EL (cell line): ENCODE results near the gene CBR4.
"Not testable (repeated sequence)": the region's sequence is repeated elsewhere in the genome, so short reads cannot be mapped to it uniquely, and the experiment has no call there.

Experiments used
- DNase-seq: peaks from one replicate; pipeline ENCODE4 v3.0.0-alpha.2; 2016

The CBR4 gene

DNA sequence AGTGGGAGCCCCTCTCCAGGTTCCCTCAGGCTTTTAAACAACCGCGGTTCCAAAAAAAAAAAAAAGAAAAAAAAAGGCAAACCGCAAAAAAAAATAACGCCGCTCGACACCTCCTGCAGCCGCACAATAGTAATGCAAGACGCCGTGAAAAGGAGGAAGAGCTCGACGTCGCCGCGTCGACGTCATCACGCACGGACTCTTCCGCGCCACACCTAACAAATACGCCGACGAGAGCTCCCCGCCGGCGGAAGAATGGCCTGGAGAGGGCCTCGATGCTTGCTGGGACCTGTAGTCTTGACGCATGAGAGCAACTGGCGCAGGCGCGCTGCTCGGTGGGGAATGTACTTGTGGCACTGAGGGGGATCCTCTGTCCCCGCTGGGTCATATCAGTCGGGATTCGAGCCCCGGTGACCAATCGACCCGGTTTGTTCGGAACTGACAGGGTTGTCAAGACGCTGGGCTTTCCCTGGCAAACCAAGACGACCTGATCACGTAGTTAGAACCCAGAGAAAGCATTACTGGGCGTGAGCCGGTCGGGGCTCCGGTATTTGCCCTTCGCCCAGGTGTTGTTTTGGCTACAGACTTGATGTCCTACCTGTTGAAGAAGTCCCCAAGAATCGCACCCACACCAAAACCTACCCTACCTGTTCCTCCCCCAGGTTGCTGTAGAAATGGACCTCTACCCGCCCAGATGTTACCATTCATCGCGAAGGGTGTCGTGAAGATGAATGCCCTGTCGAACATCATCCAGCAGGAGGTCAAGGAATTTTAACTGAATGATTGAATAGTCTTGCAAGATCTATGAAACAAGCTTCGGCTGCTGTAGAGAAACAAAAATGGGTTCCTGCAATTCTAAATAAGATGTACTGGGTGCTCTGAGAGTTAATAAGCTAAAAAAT is at the start of gene CBR4:
Gene CBR4, minus strand, starts transcription at position 131 of the 899 bp plus-strand sequence. CDS start 166 bp downstream, outside the sequence.
- DNase-seq, result peak; percentile 98

DNA sequence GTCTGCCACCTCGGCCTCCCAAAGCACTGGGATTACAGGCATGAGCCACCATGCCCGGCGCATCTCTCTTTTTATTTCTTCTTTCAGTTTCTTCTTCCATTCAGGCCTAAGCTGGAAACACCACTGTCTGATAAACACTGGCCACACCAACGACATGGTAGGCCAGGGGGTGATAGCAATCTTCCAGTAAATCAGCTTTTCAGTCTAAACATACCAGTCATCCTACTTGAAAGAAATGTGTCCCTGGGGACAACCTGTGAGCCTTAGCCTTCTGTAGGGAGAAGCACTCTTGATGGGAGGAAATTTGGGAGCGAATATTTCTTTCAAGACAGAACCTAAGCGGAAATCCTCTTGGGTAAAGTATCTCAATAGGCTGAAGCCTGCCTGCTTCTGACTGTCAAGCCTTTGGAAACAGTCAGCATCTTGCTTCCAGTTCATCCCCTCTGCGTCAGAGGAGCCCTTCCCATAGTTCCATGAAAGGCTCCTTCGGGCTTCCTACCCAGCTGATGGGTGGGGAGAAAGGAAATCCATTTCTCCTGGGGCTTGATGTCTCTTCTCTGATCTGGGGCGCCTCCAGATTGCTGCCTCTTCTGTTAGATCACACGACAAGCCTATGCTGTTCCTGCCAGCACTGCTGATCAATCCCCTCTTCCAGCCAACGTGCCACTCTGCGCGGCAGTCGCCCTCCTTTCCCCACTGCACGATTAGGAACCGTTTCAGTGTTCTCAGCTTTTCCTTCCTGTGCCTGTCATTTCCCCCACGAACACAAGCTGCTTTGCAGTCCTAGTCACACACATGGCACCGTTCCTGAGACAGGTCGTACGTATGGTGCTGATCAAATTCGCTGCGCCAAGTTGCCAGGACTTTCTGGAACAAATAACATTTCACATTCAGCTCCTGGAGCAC is 49.5 kb upstream of the CBR4 start:
- DNase-seq, result no peak

DNA sequence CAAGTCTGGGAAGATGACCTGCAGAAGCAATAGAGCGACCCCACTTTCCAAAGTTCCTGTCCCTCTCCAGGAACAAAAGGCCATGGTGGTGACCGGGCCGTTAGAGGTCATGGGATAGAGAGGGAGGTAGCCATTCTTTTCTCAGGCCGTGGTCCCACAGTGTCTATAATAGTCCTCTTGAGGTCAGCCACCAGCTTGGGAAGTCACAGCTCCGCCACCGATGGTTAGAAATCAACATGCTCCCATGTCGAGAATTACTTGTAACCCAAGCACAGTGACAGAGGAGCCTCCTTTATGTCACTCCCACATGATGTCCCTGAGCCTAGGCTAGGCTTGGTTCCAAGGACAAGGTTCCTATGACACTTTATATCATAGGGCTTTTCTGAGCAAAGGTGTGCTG is 48.3 kb upstream of the CBR4 start:
- no peak for DNase-seq

DNA sequence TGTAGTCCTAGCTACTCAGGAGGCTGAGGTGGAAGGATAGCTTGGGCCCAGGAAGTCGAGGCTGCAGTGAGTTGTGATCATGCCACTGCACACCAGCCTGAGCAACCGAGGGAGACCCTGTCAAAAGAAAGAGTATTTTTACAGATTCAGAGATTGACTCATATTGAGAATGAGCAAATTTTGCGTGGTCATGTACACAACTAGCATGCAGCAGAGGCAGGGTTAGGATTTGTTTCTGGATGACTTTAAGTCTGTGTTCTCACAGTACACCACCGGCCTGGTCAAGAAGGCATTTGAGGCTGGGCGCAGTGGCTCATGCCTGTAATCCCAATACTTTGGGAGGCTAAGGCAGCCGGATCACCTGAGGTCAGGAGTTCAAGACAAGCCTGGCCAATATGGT is 44.8 kb upstream of the CBR4 start:
- no peak for DNase-seq

DNA sequence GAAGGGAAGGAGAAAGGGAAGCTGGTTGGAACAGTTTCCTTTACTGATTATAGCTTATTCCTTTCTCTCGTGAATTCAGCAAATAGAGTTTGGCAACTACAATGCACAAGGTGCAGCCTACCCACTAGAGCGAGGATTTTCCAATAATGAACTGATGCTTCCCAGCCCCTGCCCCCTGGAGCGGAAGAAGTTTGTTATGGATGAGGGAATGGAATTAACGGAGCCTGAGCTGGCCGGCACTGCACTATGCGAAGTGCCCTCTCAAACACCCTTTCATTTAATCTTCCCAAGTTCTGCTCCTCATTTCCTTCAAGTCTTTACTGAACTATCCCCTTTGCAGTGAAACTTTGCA is 42.5 kb upstream of the CBR4 start:
- DNase-seq, result no peak

DNA sequence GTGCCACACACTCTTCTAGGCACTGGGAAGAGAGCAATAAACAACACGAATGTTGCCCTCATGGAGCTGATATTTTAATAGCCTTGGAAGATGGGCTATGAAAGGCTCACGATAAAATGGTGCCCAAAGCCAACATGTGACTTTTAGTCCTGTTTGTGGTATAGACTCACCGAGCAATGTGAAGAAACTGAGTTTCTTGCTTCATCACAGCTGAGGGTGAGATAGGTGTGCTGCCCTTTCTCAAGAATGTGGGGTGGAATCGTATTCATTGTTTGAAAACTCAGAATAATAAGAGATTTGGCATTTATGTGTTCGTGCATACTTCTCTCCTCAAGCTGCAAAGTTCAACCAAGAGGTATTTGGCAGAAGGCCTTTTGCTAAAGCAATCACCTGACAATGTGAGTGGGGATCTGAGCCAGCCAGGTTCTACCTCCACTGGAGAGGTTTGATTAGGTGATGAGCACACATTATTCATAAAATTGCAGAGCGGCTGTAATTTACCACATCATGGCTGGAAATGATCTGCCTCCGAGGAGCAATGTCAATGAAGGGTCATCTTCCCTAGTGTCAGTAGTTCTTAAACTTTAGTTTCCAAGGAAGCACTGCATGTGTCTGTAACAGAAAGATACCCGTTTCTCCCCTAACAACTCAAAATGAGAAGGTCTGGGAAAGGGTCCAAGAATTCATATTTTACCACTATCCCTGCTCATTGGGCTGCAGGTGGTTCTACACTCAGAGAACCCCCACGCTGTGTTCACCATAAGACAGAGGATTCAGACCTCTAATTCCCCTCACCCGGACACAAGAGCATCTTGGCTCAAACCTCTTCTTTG is 41.9 kb upstream of the CBR4 start:
- no peak for DNase-seq

DNA sequence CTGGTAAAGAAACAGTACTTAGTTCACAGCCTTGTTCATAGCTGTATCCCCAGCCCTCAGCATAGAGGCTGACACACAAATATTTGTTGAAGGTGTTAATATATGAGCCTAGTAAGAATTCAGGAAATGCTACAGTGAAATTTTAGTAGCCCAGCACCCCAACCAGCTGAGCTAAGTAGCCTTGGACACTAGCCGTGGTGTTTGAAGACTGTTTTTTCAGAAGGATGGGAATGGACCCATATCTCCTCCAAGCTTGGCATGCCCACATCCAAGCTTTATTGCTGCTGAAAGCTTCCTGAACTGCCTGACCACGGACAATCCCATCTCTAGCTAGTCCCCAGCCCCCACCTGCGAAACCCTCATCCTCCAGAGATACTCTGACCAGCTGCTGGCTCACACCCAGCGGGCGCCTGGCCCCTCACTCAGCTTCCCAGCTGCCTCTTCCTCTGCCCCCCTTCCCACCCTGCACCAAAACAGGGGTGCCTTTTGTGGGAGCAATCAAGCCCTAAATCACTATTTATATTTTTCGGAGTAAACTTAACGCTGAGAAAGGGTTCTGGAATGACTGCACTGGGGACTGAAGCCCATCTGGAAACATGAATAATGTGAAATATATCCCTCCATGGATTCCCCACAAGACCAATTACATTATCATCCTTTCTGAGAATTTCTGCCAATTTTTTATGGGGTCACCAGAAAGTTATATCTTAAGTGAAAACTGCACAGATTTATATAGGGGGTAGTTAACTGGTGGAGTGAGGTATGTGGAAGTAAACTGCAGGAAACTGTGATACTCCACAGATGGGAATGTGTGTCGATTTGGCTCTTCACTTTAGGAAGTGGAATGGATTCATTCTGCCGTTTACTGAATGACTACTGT is 41.1 kb upstream of the CBR4 start:
- DNase-seq, result no peak

DNA sequence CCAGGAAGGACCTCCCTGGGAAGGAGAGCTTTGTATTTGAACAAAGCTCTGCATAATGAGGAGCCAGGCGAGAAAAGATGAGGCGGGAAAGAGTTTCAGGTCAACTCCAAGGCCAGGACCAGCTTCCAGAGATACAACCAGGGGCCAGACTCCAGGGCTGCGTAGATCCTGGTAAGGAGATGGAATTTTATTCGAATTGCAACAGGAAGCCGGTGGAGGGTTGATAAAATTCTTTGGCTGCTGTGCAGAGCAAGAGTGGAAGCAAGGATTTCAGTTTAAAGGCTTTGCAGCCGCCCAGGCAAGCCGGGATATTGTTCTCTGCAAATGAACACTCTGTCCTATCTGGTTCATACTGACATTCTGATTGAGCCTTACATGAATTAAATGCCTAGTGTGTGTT is 40.2 kb upstream of the CBR4 start:
- DNase-seq, result no peak

DNA sequence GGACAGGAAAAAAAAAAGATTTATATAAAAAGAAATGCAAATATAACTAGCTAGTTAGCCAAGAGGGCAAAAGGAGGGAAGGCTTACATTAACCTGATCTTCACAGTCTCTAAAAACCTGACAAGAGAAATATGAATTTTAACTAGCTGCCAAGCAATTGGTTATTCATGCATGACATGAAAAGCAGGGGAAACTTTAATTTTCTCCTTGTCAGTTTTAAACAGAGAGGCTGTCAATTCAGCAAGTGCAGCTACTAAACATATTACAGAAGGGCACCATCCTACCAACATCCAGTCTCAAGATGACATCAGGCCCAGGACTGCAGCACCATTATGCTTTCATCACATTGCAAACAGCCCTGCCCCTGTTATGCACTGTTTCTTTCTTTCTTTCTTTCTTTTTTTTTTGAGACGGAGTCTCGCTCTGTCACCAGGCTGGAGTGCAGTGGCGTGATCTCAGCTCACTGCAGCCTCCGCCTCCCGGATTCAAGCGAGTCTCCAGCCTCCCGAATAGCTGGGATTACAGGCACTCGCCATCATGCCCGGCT is 38.9 kb upstream of the CBR4 start:
- no peak for DNase-seq

DNA sequence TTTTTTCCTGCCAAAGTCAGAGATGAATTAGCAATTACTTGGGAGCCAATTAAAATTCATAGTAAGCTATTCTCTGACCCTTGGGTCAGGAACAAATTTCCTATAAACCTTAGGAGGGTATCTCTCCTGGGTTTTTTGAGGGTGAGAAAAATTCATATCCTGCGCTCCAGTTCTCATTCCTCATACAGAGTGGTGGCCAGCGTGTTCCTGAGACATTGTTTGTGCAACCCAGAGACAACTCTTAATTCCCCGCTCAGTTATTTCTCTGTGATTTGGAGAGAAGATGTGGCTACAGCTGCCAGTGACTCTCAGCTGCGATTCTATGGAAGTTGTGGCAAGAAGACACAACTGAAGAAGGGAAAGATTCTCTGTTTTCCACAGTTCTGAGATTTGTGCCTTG is 37.9 kb upstream of the CBR4 start:
- no peak for DNase-seq

DNA sequence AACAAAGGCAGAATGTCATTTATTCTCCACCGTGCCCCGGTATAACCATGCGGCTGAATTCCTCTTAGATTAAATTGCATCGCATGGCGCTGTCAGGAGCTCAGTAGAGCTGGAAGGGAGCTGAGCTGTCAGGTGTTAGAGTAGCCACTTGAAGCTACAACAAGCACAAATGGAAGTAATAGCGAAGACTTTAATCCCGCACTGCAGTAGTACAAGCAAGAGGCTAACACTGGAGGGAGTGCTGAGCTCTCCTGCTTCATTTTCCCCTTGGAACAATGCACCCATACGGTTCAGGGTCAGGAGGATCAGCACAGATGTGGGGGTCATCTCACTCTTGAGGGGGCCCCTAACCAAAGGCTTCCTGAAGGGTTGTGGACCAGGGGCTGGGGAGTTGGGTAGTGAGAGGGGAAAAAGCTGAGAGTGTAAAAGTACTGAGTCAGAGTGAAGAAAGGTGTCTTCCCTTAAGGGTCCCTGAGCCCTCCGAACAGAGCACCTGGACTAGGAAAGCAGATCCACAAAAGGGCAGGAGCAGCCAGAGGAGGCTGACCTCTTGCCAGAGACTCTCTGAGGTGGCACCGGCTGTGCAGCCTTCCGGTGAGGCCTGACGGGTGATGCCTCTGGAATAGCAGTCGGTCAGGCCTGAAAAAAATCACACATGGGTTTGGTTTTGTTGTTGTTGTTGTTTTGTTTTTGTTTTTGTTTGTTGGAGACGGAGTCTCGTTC is 36.0 kb upstream of the CBR4 start:
- DNase-seq, result no peak

DNA sequence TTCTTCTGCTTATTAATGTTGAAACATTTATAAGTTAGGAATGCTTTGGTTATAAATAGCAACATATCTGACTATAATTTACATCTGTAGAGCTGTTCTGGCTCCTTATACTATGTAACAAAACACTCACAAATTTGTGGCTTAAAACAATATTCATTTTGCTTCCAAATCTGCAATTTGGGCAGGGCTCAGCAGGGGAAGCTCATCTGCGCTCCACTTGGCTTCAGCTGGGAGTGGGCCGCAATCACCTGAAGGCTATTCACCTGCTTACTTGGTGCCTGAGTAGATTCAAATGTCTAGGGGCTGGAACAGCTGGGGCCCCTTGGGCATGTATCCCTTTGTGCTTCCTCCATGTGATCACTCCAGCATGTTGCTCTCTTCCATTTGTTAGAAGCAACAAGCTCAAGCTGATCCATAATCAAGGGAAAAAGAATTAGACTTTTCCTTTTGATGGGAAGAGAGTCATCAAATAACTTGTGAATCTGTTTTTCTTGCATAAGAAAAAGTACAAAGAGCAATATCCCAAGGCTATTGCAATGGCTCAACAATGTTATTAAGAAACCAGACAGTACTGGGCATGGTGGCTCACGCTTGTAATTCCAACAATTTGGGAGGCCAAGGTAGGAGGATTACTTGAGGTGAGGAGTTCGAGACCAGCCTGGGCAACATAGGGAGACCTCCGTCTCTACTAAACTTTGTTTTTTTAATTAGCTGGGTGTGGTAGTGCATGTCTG is 34.8 kb upstream of the CBR4 start:
- no peak for DNase-seq

DNA sequence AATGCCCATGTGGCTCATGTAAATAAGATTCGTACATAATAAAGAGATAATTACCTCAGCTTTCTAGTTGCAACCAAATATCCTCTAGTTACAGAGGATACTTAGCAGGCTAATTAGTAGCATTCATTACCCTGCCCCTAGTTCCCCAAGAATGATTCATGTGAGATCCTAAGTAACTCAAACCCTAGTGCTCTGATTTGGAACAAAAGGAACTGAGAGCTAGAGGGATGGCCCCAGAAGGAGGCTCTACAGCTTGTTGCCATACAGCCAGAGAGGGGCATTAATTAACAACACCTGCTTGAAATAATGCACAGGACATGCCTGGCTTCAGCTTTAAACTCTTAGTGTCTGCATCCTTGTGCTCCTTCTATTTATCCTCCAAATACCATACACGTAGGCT is 32.6 kb upstream of the CBR4 start:
- no peak for DNase-seq

DNA sequence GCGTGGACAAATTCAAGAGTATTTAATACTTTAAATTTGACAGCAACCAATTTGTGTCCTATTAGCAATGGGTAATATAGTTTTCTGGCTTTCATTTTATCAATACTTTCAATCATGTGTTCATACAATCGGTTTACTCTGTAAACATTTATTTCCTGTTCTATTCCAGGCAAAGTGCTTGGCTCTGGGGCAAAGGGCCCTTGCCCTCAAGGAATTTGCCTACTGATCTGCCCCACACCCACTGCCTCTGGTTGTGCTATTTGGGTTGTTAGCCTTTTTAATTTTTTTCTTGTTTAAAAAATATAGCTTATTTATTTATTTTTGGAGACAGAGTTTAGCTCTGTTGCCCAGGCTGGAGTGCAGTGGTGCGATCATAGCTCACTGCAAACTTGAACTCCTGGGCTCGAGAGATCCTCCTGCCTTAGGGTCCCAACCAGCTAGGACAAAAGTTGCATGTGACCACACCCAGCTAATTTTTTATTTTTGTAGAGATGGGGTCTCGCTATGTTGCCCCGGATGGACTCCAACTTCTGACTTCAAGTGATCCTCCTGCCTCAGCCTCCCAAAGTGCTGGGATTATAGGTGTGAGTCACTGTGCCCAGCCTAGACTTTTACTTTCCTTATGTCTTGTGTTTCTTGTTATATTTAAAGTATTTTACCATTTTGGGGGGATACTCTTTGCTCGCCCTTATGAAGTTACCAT is 30.7 kb upstream of the CBR4 start:
- no peak for DNase-seq

DNA sequence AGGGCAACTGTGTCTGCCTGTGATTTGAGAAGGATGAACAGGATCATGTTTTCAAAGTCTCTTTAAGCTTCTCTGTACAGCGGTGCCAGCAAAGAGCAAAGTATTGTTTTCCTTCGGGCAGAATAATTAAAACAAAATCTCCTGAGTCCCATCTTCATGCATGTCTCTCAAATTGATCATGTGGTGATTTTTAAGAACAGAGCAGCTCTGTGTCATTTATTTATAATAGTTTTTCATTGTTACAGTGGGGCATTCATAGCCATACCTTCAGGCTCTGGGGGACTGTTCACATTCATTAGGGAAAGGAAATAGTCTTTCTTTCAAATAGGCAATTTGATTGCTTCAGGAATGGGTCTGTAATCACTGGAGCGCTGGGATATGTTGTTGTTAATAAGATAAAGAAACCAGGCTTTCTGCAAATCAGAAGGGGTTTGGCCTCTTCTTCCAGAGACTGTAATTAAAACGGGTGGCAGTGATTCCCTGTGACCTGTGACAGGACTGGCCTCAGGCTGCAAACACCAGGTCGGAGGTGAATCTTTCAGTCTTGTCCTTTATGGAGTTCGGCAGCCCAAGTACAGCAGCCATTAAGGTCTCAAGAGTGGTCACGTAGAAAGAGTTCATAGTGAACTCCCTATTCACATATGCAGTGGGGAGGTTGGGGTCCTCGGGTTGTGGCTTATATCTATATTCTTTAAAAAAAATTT is 29.3 kb upstream of the CBR4 start:
- no peak for DNase-seq

DNA sequence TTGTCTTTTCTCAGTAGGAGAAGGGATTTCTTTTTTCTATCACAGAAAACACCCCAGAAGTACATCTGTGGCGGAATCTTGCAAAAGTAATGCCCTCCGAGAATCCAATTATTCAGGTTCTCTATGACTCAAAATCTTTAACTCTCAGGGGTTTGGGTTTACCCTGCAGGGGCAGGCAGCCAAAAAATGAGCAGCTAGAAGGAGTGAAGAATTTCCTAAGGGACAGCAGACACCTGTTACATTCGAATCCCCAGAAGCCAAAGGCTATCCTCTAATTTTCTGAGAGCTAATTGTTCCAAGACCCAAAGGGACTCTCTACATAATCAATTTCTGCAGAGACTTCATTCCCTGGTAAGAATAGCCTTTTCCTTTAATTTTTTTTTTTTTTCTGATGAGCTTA is 27.5 kb upstream of the CBR4 start:
- DNase-seq, result no peak

DNA sequence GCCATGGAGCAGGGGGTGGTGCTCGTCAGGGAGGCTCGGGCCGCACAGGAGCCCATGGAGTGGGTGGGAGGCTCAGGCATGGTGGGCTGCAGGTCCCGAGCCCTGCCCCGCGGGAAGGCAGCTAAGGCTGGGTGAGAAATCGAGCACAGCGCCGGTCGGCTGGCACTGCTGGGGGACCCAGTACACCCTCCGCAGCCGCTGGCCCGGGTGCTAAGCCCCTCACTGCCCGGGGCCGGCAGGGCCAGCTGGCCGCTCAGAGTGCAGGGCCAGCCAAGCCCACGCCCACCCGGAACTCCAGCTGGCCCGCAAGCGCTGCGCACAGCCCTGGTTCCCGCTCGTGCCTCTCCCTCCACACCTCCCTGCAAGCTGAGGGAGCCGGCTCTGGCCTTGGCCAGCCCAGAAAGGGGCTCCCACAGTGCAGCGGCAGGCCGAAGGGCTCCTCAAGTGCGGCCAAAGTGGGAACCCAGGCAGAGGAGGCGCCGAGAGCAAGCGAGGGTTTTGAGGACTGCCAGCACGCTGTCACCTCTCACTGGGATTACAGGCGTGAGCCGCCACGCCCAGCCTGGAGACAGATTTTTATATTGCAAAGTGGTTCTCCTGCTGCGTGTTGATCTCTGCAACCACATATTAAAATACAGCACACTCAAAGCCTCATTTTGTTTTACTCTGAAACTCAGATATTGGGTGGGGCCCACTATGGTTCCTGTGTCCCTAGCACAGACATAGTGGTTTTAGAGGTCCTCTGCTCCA is 26.0 kb upstream of the CBR4 start:
- DNase-seq, result not testable (repeated sequence)

DNA sequence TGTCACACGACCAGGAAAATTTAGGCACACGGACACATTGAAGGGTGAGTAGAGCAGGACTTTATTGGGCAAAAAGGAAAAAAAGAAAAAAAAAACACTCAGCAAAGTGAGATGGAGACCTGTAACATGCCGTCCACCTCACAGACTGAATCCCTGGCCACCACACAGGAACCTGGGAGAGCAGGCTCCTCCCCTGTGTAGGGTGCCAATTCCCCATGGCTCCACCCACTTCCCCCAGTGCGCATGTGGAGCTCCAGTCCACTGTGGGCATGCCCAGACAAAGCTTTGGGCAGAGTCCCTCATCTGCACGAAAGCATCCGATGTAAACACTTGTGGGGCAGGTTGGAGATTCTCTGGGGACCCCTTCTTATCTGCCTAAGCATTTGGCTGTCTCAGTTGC is 23.6 kb upstream of the CBR4 start:
- no peak for DNase-seq
